HepG2 (cell line): Measurements from ENCODE around the gene CYP2W1. TPM values are rescaled to one million over a fixed set of nuclear protein-coding genes. Genes with fewer than 3 reads are reported as not detected.

Experiments used
- CEBPZ ChIP-seq: IDR thresholded peaks from 2 replicates; pipeline ENCODE4 v1.6.1; 2012; ENCODE audit warnings: low read length, improper control_type of control experiment
- DPF2 ChIP-seq: sonication (generic); formaldehyde crosslinking; IDR thresholded peaks from 2 replicates; pipeline ENCODE4 v1.4.0; 2020; ENCODE audit warnings: mild to moderate bottlenecking, low read depth, missing genetic modification reagents, borderline replicate concordance
- EZH2 ChIP-seq: conservative IDR thresholded peaks from 2 replicates; pipeline ENCODE4 v1.6.1; 2012; ENCODE audit warnings: mild to moderate bottlenecking, low read depth, low read length, moderate library complexity
- FOXC1 ChIP-seq: sonication (generic); formaldehyde crosslinking; IDR thresholded peaks from 2 replicates; pipeline ENCODE4 v1.8.0; 2022; ENCODE audit warnings: mild to moderate bottlenecking, missing genetic modification reagents, borderline replicate concordance
- FOXJ3 ChIP-seq: sonication (generic); formaldehyde crosslinking; IDR thresholded peaks from 2 replicates; pipeline ENCODE4 v1.4.0; 2020; ENCODE audit warnings: missing genetic modification reagents, mild to moderate bottlenecking, borderline replicate concordance
- ISX ChIP-seq: sonication (generic); formaldehyde crosslinking; conservative IDR thresholded peaks from 2 replicates; pipeline ENCODE4 v1.5.0; 2020; ENCODE audit warnings: missing genetic modification reagents
- KAT8 ChIP-seq: IDR thresholded peaks from 2 replicates; pipeline ENCODE4 v1.6.1; 2016; ENCODE audit warnings: missing genetic modification reagents, missing compliant biosample characterization
- NFATC3 ChIP-seq: sonication (generic); formaldehyde crosslinking; IDR thresholded peaks from 2 replicates; pipeline ENCODE4 v1.5.1; 2020; ENCODE audit warnings: mild to moderate bottlenecking, missing genetic modification reagents
- NR2F2 ChIP-seq: IDR thresholded peaks from 2 replicates; pipeline ENCODE4 v1.6.1; 2012; ENCODE audit warnings: low read depth, inconsistent platforms, borderline replicate concordance
- SMC3 ChIP-seq: IDR thresholded peaks from 2 replicates; pipeline ENCODE4 v1.6.1; 2011; ENCODE audit warnings: low read length, improper control_type of control experiment
- ZNF256 ChIP-seq: sonication (generic); formaldehyde crosslinking; conservative IDR thresholded peaks from 2 replicates; pipeline ENCODE4 v1.4.0; 2020; ENCODE audit warnings: missing genetic modification reagents
- ZNF335 ChIP-seq: sonication (generic); formaldehyde crosslinking; IDR thresholded peaks from 2 replicates; pipeline ENCODE4 v1.4.0; 2020; ENCODE audit warnings: missing genetic modification reagents
- ZNF577 ChIP-seq: sonication (generic); formaldehyde crosslinking; IDR thresholded peaks from 2 replicates; pipeline ENCODE4 v1.4.0; 2020; ENCODE audit warnings: mild to moderate bottlenecking, low read depth, missing genetic modification reagents, borderline replicate concordance
- polyA plus RNA-seq, 8 experiments: library from polyadenylated mRNA; depleted of rRNA in 3 of 8; stranded (reverse) in 7 of 8; unstranded in 1 of 8; fragments of >200 nt; fragmentation: Illumina TruSeq in 4 of 8; extraction: Trizol in 4 of 8; gene quantifications; 2 replicates each; pipeline versions ENCODE4 v1.2.1 to v1.2.3, GENCODE V29; 2011 to 2016; ENCODE audit warnings: low read depth in 4 of 8, missing spikeins in 1 of 8, mixed read lengths in 1 of 8; ENCODE audit not compliant: insufficient read depth in 1 of 8
- total RNA-seq, 5 experiments: library from RNA; depleted of rRNA; stranded (reverse); fragments of >200 nt; fragmentation: Illumina TruSeq; extraction: Trizol; gene quantifications; 2 replicates each; pipeline ENCODE4 v1.2.3, GENCODE V29; 2016; ENCODE audit warnings: low read depth in 1 of 5
- TF ChIP-seq, protein P1 (sequence below): sonication (generic); formaldehyde crosslinking; IDR thresholded peaks from 2 replicates; pipeline ENCODE4 v1.4.0; 2020; ENCODE audit warnings: missing genetic modification reagents
- TF ChIP-seq, protein P2 (sequence below): sonication (generic); formaldehyde crosslinking; IDR thresholded peaks from 2 replicates; pipeline ENCODE4 v1.4.0; 2020; ENCODE audit warnings: mild to moderate bottlenecking, missing genetic modification reagents, borderline replicate concordance

Gene CYP2W1
- total and polyA plus RNA-seq, 2 of the 13 experiments (the other 11 are each of a cell fraction or from before 2014, with no cell fraction given): 19.5 to 31.7 TPM

DNA sequence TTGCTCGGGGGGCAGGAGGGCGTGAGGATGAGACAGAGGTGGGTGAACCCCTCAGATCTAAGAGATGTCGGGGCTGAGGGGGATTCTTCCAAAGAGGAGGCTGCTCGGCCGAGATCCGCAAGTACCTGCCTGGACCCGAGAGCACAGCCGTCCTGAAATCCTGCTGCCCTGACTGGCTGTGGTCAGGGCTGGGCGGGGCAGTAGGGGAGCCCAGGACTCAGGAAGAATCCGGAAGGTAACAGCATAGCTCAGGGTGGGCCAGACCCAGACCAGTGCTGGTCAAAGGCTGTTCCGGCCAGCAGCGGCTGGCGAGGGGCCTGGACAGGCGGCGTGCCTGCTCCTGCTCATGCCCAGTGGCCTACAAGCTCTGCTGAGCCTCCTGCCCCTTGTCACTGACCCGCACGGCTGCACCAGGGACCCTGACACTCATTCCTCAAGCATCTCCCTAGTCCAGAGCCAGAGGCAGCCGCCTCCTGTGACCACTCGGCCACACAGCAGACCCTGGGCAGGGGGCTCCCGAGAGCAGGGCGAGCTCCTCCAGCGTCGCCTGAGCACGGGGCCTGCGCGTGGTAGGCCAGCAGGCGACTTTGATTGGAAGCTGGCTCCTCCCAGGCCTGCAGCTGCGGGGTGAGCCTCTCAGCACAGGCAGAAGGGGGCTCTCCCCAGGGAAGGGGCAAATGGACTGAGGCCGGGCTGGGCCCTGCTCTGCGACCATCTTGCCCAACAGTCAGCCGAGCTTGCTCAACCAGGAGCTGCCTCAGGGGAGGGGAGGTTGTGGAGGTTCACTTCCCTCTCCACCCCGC, 25.4 kb upstream of the CYP2W1 start (continued):
- TF ChIP-seq ZNF335 (CRISPR knock-in tag) (peak; percentile 87), CEBPZ (no peak), FOXC1 (CRISPR knock-in tag) (no peak; the same call in 1 of the 2 replicates), EZH2 (no peak), NR2F2 (no peak), FOXJ3 (CRISPR knock-in tag) (peak; percentile 59; the same call in 1 of the 2 replicates), NFATC3 (CRISPR knock-in tag) (0 out of 2 replicates have a peak, but pooled peaks have one; percentile 19), ISX (0 out of 2 replicates have a peak, but pooled peaks have one; percentile 38), DPF2 (CRISPR knock-in tag) (peak; percentile 61; the same call in 1 of the 2 replicates), KAT8 (CRISPR knock-in tag) (peak; percentile 88), ZNF577 (CRISPR knock-in tag) (no peak), ZNF256 (CRISPR knock-in tag) (peak; percentile 94; the same call in 1 of the 2 replicates), SMC3 (no peak)
- TF ChIP-seq, protein P1, sequence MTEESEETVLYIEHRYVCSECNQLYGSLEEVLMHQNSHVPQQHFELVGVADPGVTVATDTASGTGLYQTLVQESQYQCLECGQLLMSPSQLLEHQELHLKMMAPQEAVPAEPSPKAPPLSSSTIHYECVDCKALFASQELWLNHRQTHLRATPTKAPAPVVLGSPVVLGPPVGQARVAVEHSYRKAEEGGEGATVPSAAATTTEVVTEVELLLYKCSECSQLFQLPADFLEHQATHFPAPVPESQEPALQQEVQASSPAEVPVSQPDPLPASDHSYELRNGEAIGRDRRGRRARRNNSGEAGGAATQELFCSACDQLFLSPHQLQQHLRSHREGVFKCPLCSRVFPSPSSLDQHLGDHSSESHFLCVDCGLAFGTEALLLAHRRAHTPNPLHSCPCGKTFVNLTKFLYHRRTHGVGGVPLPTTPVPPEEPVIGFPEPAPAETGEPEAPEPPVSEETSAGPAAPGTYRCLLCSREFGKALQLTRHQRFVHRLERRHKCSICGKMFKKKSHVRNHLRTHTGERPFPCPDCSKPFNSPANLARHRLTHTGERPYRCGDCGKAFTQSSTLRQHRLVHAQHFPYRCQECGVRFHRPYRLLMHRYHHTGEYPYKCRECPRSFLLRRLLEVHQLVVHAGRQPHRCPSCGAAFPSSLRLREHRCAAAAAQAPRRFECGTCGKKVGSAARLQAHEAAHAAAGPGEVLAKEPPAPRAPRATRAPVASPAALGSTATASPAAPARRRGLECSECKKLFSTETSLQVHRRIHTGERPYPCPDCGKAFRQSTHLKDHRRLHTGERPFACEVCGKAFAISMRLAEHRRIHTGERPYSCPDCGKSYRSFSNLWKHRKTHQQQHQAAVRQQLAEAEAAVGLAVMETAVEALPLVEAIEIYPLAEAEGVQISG: peak; percentile 80
- TF ChIP-seq, protein P2, sequence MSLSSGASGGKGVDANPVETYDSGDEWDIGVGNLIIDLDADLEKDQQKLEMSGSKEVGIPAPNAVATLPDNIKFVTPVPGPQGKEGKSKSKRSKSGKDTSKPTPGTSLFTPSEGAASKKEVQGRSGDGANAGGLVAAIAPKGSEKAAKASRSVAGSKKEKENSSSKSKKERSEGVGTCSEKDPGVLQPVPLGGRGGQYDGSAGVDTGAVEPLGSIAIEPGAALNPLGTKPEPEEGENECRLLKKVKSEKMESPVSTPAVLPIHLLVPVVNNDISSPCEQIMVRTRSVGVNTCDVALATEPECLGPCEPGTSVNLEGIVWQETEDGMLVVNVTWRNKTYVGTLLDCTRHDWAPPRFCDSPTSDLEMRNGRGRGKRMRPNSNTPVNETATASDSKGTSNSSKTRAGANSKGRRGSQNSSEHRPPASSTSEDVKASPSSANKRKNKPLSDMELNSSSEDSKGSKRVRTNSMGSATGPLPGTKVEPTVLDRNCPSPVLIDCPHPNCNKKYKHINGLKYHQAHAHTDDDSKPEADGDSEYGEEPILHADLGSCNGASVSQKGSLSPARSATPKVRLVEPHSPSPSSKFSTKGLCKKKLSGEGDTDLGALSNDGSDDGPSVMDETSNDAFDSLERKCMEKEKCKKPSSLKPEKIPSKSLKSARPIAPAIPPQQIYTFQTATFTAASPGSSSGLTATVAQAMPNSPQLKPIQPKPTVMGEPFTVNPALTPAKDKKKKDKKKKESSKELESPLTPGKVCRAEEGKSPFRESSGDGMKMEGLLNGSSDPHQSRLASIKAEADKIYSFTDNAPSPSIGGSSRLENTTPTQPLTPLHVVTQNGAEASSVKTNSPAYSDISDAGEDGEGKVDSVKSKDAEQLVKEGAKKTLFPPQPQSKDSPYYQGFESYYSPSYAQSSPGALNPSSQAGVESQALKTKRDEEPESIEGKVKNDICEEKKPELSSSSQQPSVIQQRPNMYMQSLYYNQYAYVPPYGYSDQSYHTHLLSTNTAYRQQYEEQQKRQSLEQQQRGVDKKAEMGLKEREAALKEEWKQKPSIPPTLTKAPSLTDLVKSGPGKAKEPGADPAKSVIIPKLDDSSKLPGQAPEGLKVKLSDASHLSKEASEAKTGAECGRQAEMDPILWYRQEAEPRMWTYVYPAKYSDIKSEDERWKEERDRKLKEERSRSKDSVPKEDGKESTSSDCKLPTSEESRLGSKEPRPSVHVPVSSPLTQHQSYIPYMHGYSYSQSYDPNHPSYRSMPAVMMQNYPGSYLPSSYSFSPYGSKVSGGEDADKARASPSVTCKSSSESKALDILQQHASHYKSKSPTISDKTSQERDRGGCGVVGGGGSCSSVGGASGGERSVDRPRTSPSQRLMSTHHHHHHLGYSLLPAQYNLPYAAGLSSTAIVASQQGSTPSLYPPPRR: peak; percentile 80
